HFFc6 (cell line): ENCODE results near the gene DNAH11. TPM values are rescaled to one million over a fixed set of nuclear protein-coding genes. Genes with fewer than 3 reads are reported as not detected.

ENCODE experiments used
- DNase-seq: peaks from one replicate; pipeline ENCODE4 v3.0.0-alpha.2; 2018
- H3K27ac Mint-ChIP-seq: 2 replicates; pipeline ENCODE4 v1.8.0; 2020; ENCODE audit warnings: mild to moderate bottlenecking, mixed read lengths
- H3K27me3 Mint-ChIP-seq: 2 replicates; pipeline ENCODE4 v1.8.0; 2021; ENCODE audit warnings: mild to moderate bottlenecking, moderate library complexity, mixed read lengths; ENCODE audit not compliant: insufficient read depth
- H3K36me3 Mint-ChIP-seq: 2 replicates; pipeline ENCODE4 v1.8.0; 2021; ENCODE audit warnings: low read depth, mixed read lengths
- H3K4me1 Mint-ChIP-seq: 2 replicates; pipeline ENCODE4 v1.8.0; 2020; ENCODE audit warnings: low read depth, mixed read lengths
- H3K4me3 Mint-ChIP-seq: 2 replicates; pipeline ENCODE4 v1.8.0; 2020; ENCODE audit warnings: mild to moderate bottlenecking, moderate library complexity, mixed read lengths
- H3K9me3 Mint-ChIP-seq: 2 replicates; pipeline ENCODE4 v1.8.0; 2020; ENCODE audit warnings: mild to moderate bottlenecking, mixed read lengths
- total RNA-seq, 6 experiments: library from RNA; stranded (reverse); fragmentation: NEBNext Ultra II Directional; extraction: Animal tissue kit (Norgen Biotek cat#: 25700); gene quantifications; 2 replicates in 1 of 6; 3 replicates in 5 of 6; pipeline ENCODE4 v1.2.3, GENCODE V29; 2021
- TF ChIP-seq, protein P1 (sequence below): fragments of 200-600 bp; sonication (generic); IDR thresholded peaks from 2 replicates; pipeline ENCODE4 v1.5.0; 2021; ENCODE audit warnings: antibody characterized with exemption, mild to moderate bottlenecking

The DNAH11 gene
- total RNA-seq, 6 experiments from 2014 or later = 1.2 to 2.4 (median 2.1) TPM

GRCh38 chr7:21507627-21508343 lies 35.1 kb upstream of the DNAH11 start:
- Mint-ChIP-seq H3K27me3 (peaks cover 2% of the 10 kb centered on the region; the same call in 1 of the 2 replicates), H3K36me3 (no peaks in the 10 kb centered on the region), H3K4me3 (no peak overlapping the region), H3K27ac (no peak overlapping the region), H3K4me1 (no peaks in the 10 kb centered on the region), H3K9me3 (no peaks in the 10 kb centered on the region)
- TF ChIP-seq, protein P1, sequence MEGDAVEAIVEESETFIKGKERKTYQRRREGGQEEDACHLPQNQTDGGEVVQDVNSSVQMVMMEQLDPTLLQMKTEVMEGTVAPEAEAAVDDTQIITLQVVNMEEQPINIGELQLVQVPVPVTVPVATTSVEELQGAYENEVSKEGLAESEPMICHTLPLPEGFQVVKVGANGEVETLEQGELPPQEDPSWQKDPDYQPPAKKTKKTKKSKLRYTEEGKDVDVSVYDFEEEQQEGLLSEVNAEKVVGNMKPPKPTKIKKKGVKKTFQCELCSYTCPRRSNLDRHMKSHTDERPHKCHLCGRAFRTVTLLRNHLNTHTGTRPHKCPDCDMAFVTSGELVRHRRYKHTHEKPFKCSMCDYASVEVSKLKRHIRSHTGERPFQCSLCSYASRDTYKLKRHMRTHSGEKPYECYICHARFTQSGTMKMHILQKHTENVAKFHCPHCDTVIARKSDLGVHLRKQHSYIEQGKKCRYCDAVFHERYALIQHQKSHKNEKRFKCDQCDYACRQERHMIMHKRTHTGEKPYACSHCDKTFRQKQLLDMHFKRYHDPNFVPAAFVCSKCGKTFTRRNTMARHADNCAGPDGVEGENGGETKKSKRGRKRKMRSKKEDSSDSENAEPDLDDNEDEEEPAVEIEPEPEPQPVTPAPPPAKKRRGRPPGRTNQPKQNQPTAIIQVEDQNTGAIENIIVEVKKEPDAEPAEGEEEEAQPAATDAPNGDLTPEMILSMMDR = peak; percentile 89
- peak; percentile 39 for DNase-seq

DNA sequence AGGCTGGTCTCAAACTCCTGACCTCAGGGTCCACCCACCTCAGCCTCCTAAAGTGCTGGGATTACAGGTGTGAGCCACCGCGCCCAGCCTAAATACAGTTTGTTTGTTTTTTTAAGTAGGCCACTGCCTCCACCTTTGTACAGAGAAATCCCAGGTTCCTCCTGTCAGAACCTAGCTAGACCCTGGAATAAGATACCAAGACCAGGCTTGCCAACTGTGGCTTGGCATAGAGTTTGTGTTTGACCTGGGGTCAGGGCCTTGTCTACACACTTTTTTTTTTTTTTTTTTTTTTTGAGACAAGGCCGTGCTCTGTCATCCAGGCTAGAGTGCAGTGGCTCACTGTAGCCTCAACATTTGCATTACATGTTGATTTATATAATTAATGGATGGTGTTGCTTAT lies 34.3 kb upstream of the DNAH11 start:
- Mint-ChIP-seq H3K4me1 (no peaks in the 10 kb centered on the region), H3K9me3 (no peaks in the 10 kb centered on the region), H3K27ac (no peak overlapping the region), H3K36me3 (no peaks in the 10 kb centered on the region), H3K27me3 (no peaks in the 10 kb centered on the region), H3K4me3 (no peak overlapping the region)
- TF ChIP-seq, protein P1 = no peak
- DNase-seq = no peak

DNA sequence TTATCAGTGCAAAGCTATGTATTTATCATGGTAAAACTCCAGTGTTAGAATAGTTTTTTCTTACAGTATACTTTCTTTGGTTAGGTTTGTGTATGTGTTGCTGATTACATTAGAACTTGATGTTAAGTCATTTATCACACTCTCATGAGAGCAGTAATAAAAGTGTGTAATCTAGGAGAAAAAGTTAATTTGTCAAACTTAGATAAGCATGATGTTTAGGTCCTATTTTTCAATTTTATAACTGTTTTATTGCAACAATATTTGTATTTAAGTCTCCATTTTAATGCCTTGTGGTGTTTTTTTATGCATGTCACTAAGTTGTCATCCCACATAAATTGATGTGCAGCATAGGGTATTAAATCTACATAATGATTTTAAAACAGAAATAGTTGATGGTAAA lies 28.8 kb upstream of the DNAH11 start:
- Mint-ChIP-seq H3K27me3 (peaks cover 2% of the 10 kb centered on the region; the same call in 1 of the 2 replicates), H3K27ac (no peak overlapping the region), H3K36me3 (no peaks in the 10 kb centered on the region), H3K9me3 (no peaks in the 10 kb centered on the region), H3K4me3 (no peak overlapping the region), H3K4me1 (no peaks in the 10 kb centered on the region)
- TF ChIP-seq, protein P1 = no peak
- DNase-seq = no peak

DNA sequence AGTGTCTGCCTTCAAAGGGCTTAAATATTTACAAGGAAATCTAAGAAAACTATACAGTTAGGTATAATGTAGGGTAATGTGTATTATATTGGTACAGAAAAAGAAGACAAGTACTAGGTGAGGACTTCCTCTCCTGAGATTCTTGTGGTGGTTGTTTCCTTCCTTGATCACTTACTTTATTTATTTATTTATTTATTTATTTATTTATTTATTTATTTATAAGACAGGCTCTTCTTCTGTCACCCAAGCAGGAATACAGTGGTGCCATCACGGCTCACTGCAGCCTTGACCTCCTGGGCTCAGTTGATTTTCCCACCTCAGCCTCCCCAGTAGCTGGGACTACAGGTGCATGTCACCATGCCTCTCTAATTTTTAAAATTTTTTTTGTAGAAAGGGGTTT lies 18.2 kb upstream of the DNAH11 start:
- Mint-ChIP-seq H3K27me3 (no peaks in the 10 kb centered on the region), H3K9me3 (peaks cover 4% of the 10 kb centered on the region; the same call in 1 of the 2 replicates), H3K36me3 (no peaks in the 10 kb centered on the region), H3K4me3 (no peak overlapping the region), H3K4me1 (no peaks in the 10 kb centered on the region), H3K27ac (no peak overlapping the region)
- TF ChIP-seq, protein P1 = no peak
- DNase-seq = no peak

GRCh38 chr7:21526007-21526406 lies 16.8 kb upstream of the DNAH11 start:
- H3K4me3 Mint-ChIP-seq = no peak overlapping the region
- TF ChIP-seq, protein P1 = peak; percentile 72
- H3K27ac Mint-ChIP-seq = no peak overlapping the region
- DNase-seq = no peak
- no peaks in the 10 kb centered on the region for H3K36me3 Mint-ChIP-seq
- H3K9me3 Mint-ChIP-seq = peaks cover 8% of the 10 kb centered on the region; the same call in 1 of the 2 replicates
- H3K27me3 Mint-ChIP-seq = no peaks in the 10 kb centered on the region
- no peaks in the 10 kb centered on the region for H3K4me1 Mint-ChIP-seq
